ENCODE results near the gene TENM4.

DNA sequence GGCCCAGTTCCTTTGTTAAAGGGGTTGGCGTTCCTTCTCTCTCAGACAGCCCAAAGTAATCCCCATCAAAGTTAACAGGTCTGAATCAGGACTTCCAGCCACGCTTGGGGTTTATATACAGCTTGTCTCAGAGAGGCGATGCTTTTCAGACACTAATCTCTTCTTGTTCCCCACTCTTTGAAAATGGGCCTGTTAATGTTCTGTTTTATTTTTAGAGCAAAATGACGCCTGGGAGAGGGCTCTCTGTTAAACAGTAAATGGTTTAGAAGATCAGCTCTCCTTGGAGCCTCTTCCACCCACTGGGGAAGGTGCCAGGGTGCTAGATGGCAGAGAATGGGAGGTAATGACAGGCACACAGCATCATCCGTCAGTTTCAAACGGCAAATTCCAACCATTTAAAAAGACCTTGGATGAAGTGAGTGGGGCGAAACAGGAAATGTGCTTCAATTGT, 630.2 kb downstream of the TENM4 start:
- TF ChIP-seq GABPA (IDR thresholded peaks at IDR 0.05; ENCODE audit: borderline replicate concordance, insufficient read depth, low read length): no peak
- no peak for TF ChIP-seq MAFK (IDR thresholded peaks at IDR 0.05; ENCODE audit: low read depth, low read length)
- no peak for TF ChIP-seq RAD21 (IDR thresholded peaks at IDR 0.05 in 1 of 2, conservative IDR thresholded peaks at IDR 0.05 in 1 of 2; ENCODE audit: low read depth in 2 of 2, low read length in 2 of 2)
- TF ChIP-seq, protein P1, sequence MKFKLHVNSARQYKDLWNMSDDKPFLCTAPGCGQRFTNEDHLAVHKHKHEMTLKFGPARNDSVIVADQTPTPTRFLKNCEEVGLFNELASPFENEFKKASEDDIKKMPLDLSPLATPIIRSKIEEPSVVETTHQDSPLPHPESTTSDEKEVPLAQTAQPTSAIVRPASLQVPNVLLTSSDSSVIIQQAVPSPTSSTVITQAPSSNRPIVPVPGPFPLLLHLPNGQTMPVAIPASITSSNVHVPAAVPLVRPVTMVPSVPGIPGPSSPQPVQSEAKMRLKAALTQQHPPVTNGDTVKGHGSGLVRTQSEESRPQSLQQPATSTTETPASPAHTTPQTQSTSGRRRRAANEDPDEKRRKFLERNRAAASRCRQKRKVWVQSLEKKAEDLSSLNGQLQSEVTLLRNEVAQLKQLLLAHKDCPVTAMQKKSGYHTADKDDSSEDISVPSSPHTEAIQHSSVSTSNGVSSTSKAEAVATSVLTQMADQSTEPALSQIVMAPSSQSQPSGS (IDR thresholded peaks at IDR 0.05; ENCODE audit: low read length): no peak
- no peak for TF ChIP-seq HDAC2 (IDR thresholded peaks at IDR 0.05; ENCODE audit: borderline replicate concordance in 1 of 2, low read depth in 2 of 2, low read length in 2 of 2)
- no peak for TF ChIP-seq SP1 (IDR thresholded peaks at IDR 0.05; ENCODE audit: low read depth, low read length)
- TF ChIP-seq, protein P2, sequence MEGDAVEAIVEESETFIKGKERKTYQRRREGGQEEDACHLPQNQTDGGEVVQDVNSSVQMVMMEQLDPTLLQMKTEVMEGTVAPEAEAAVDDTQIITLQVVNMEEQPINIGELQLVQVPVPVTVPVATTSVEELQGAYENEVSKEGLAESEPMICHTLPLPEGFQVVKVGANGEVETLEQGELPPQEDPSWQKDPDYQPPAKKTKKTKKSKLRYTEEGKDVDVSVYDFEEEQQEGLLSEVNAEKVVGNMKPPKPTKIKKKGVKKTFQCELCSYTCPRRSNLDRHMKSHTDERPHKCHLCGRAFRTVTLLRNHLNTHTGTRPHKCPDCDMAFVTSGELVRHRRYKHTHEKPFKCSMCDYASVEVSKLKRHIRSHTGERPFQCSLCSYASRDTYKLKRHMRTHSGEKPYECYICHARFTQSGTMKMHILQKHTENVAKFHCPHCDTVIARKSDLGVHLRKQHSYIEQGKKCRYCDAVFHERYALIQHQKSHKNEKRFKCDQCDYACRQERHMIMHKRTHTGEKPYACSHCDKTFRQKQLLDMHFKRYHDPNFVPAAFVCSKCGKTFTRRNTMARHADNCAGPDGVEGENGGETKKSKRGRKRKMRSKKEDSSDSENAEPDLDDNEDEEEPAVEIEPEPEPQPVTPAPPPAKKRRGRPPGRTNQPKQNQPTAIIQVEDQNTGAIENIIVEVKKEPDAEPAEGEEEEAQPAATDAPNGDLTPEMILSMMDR (IDR thresholded peaks at IDR 0.05; ENCODE audit: control extremely low read depth in 1 of 3, insufficient read depth in 1 of 3, low read depth in 1 of 3, low read length in 3 of 3): no peak
- TF ChIP-seq EP300 (IDR thresholded peaks at IDR 0.05; ENCODE audit: borderline replicate concordance in 1 of 2, low read depth in 2 of 2, low read length in 2 of 2): no peak
- TF ChIP-seq RFX5 (IDR thresholded peaks at IDR 0.05; ENCODE audit: borderline replicate concordance, low read depth, low read length): no peak
- no peak for TF ChIP-seq RNF2 (IDR thresholded peaks at IDR 0.05; ENCODE audit: borderline replicate concordance, low read depth, low read length, missing control alignments, poor library complexity, severe bottlenecking)
- no peak for TF ChIP-seq POLR2A (IDR thresholded peaks at IDR 0.05; ENCODE audit: control extremely low read depth in 1 of 2, low read depth in 2 of 2, low read length in 2 of 2)
- TF ChIP-seq EGR1 (IDR thresholded peaks at IDR 0.05; ENCODE audit: borderline replicate concordance, low read depth, low read length): no peak
